Dedifferentiated amniotic fluid mesenchymal stem cell (primary cell): ENCODE results near the gene ELP4.

ENCODE experiments used
- DNase-seq: peaks from one replicate; pipeline ENCODE4 v3.0.0-alpha.2; 2016; ENCODE audit errors: extremely low spot score

Gene ELP4

GRCh38 chr11:31824332-31824878 is 314.8 kb downstream of the ELP4 start:
- DNase-seq: no peak

DNA sequence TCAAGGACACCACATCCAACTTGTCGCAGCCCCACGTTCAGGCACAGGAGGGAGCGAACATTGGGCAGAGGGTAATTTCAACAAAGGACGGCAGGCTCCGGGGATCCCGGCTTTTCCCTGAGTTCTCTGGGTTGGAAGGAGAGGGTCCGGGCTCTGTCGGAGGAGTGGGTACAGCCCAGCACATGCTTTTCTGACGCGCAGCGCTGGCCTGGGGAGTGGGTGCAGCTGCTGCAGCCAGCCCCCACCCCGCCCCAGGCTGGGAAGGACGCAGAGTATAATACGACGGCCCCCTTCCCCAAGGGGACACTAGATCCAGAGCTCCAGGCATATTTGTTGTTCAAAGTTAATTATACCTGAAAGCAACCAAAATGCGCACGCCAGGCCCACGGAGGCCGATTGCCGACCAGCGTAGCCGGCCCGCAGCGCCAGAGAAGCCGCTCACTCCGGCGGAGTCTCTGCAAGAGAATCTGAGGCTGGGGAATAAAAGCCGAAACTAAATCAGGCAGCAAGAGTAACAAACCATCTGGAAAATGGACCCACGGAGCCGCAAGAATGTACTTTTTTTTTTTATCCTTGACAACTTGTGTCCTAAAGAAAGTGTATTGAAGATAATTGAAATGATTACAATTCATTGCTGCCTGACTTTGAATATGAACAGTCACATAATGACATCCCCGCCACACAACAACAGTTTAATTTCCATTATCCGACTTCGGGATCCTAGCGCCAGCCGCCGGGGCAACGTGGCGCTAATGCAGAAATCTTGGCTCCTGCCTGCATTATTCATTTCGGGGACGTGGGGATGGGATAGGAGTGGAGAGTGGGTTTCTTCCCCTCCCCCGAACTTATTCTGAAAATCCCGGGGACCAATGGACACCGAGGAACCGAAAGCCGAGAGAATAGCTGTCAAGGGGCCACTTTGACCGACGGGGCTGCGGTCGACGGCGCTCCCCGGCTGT is 315.6 kb downstream of the ELP4 start:
- no peak for DNase-seq

GRCh38 chr11:31825838-31826484 is 316.4 kb downstream of the ELP4 start:
- DNase-seq: no peak

GRCh38 chr11:31826536-31827438 is 317.2 kb downstream of the ELP4 start:
- no peak for DNase-seq

DNA sequence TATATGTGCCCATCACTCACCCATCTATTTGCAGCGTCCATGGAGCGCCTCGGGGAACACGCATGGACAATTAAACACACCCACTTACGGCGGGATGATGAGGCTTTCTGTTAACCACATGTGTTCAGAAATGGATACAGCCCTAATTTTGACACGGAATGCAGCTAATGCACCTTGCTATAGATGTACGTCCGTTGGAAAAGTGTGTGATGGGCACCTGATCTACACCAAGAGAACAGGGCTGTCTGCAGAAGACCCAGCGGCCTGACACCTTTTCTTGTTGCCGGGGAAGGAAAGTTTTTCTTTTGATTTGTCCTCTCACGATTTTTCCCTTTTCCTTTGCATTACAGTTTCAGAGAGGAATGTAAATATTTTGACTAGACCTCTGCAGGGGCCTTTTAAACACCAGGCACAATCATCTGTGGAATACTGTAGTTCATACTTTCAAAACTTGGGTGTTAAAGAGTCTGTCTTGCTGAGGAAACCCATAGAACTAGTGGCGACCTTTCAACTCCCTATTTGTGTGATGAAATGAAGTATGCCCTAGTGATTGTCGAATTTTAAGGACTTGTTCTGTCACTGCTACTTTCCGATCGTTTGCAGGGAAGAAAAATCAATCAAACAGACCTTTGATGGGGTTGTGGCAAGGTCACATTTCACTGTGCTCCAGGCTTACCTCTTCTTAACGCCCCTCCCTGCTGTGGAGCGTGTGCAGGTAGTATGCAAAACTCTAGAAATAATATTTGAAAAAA is 318.1 kb downstream of the ELP4 start:
- DNase-seq: no peak

DNA sequence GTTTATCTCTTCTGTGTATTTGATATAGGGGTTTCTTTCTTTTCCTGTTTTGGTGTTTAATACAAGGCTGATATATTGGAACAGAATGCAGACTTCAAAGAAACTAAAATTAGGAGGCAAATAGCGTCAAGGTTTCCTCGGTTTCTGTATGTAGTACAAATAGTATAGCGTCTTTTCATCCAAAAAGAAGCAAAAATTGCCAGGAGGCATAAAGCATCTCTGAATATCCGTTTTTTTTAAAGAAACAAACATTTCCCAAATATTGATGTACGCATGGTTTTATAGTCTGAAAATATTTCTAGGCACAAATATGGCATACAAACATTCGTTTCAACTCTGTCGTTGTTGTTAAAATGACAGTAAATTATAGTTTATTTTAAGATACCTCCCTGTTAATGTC is 318.6 kb downstream of the ELP4 start:
- DNase-seq: no peak

DNA sequence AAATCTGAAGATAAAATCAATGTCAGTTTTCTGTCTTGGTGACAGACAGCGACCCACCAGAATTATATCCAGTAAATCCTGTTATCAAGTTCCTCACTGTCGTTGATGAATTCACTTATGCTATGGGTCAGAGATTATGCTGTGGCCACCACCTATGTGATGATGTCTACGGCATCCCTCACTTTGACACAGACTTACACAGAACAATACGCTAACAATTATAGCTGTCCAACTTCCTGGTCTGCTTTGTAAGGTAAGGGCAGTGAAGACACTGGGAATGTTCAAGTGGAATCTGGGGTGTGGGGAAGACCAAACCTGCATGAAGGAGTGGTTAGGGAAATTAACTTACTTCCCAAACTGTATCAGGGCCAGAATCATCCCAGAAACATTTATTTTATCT is 320.8 kb downstream of the ELP4 start:
- no peak for DNase-seq

GRCh38 chr11:31834237-31834636 is 324.7 kb downstream of the ELP4 start:
- no peak for DNase-seq
